Endothelial cell of umbilical vein (primary cell): ENCODE data around the gene APOB.

Experiments used
- CTCF ChIP-seq, 2 donors: IDR thresholded peaks; 1 replicate in 1 of 2; 2 replicates in 1 of 2; pipeline ENCODE4 v1.5.1; 2011; ENCODE audit warnings: low read length in 2 of 2, mild to moderate bottlenecking in 2 of 2, moderate library complexity in 2 of 2, control low read depth in 1 of 2, inconsistent platforms in 1 of 2, low read depth in 1 of 2; ENCODE audit not compliant: insufficient read depth in 1 of 2; ENCODE audit errors: extremely low read depth in 1 of 2
- EZH2 ChIP-seq: IDR thresholded peaks from 2 replicates; pipeline ENCODE4 v1.6.1; 2012; ENCODE audit warnings: borderline replicate concordance, low read depth, mild to moderate bottlenecking, moderate library complexity, low read length, inconsistent platforms; ENCODE audit not compliant: severe bottlenecking
- FOS ChIP-seq: IDR thresholded peaks from 2 replicates; pipeline ENCODE4 v1.6.1; 2011; ENCODE audit warnings: mild to moderate bottlenecking, low read length, moderate library complexity, borderline replicate concordance; ENCODE audit not compliant: insufficient read depth
- GATA2 ChIP-seq: IDR thresholded peaks from 2 replicates; pipeline ENCODE4 v1.7.0; 2011; ENCODE audit warnings: low read depth, mild to moderate bottlenecking, moderate library complexity, mixed read lengths, low read length; ENCODE audit not compliant: insufficient read length, insufficient read depth
- JUN ChIP-seq: IDR thresholded peaks from 2 replicates; pipeline ENCODE4 v1.6.1; 2011; ENCODE audit warnings: borderline replicate concordance, low read depth; ENCODE audit not compliant: insufficient read length, insufficient read depth
- MAX ChIP-seq: IDR thresholded peaks from 2 replicates; pipeline ENCODE4 v1.6.1; 2011; ENCODE audit not compliant: insufficient read depth, insufficient read length
- MYC ChIP-seq: IDR thresholded peaks from one replicate; pipeline ENCODE4 v1.6.1; 2011; ENCODE audit warnings: mild to moderate bottlenecking, low read depth, low read length
- POLR2A ChIP-seq: IDR thresholded peaks from 2 replicates; pipeline ENCODE4 v1.6.1; 2012; ENCODE audit warnings: low read depth, mild to moderate bottlenecking, control low read depth, low read length
- POLR2AphosphoS5 ChIP-seq: IDR thresholded peaks from 2 replicates; pipeline ENCODE4 v1.6.1; 2012; ENCODE audit warnings: low read depth, mild to moderate bottlenecking, control low read depth, low read length, moderate library complexity; ENCODE audit not compliant: insufficient read depth

GRCh38 chr2:21047141-21048009 is 3.5 kb upstream of the APOB start:
- TF ChIP-seq CTCF (IDR thresholded peaks at IDR 0.05; ENCODE audit: extremely low read depth in 1 of 2, insufficient read depth in 1 of 2, low read depth in 1 of 2, low read length in 2 of 2): no peak
- TF ChIP-seq EZH2: no peak
- peak; percentile 56 for TF ChIP-seq GATA2
- no peak for TF ChIP-seq POLR2A
- no peak for TF ChIP-seq POLR2AphosphoS5
- TF ChIP-seq JUN: no peak
- no peak for TF ChIP-seq FOS
- no peak for TF ChIP-seq MAX
- no peak for TF ChIP-seq MYC
